GM21526 (cell line): ENCODE data around the gene COL11A2.

Experiments used
- ATAC-seq: cut with Tn5 transposase; IDR thresholded peaks from one replicate; pipeline ENCODE4 v1.9.1; 2021; ENCODE audit warnings: moderate library complexity; ENCODE audit not compliant: unreplicated experiment, low FRiP score

COL11A2 gene

DNA sequence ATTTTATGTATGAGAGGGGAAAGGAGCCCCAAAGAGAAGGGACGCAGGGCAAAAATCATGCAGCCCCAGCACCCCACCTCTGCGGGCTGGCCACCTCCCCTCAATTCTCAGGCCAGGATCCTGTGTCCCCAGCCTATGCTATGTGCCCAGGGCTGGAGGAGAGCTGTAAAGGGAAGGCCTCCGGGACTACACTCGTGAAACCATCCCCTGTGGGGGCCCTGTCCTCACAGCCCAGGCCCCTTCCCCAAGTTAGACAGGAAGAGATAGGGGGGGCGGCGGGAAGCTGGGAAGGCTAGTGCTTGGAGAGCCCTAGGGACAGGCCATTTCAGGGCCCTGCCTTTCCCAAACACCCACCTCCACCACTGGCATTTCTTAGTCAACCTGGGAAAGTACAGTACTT lies 1.4 kb upstream of the COL11A2 start:
- ATAC-seq = no peak

GRCh38 chr6:33192671-33193602 lies 670 bp upstream of the COL11A2 start:
- no peak for ATAC-seq

GRCh38 chr6:33191383-33192104 lies 723 bp downstream of the COL11A2 start:
- ATAC-seq = no peak

DNA sequence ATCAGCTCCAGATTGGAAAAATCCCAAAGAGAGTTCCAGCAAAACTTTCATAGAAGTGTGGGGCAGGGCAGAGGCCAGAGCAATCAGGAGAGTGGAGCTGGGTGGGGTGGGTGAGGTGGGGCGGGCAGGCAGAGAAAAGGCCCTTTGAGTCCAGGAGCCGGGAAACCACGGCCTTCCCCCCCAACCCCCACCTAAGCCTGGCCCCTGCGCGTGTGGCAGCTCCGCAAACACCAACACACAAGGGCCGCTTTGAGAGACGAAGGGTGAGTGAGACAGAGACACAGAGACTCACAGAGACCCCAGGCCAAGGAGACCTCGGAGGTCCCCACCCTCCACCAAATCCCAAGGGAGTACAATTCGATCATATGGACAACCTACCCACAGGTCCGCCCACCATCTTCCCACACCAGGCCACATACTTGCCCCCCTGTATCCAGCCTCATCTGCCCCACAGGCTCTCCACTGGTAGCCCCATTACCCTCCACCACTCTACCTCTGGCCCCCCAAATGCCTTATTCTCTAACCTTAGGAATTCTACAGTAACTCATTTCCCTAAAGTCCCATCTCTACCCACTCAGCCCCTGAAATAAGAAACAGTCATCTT lies 1.7 kb downstream of the COL11A2 start:
- no peak for ATAC-seq

DNA sequence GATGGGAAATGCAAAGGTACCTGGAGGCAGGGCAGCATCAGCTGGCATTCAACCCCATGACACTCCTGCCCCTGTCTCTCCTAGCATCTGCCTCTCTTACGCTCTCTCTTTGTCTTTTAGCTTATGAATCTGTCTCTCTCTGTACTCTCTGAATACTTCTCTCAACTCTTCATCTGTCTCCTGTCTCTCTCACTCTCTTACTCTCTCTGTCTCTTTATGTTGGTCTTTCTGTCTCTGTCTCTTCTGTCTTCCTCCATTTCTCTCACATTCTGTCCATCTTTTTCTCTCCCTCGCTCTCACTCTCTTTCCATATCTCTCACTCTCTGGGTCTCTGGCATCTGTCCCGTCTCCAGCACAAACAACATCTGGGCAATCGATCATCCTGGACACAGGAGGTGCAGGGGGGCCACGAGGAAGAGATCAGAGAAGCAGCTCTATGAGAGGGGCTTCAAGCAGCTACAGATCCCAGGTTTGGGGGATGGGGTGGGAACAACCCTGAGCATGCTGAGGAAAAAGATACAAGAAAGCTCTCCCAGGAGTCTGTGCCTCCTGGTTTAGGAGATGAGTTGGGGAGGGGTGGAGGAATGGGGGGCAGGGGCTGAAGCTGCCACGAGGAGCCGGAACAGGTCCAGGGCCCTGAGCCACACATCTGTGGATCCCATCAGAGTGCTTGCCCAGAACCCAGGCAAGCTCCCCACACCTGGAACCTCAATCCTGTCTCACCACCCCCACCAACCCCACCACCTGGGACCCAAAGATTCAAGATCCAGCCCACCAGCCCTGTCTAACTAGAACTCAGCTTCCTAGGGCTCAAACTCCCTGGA lies 2.4 kb downstream of the COL11A2 start:
- no peak for ATAC-seq

DNA sequence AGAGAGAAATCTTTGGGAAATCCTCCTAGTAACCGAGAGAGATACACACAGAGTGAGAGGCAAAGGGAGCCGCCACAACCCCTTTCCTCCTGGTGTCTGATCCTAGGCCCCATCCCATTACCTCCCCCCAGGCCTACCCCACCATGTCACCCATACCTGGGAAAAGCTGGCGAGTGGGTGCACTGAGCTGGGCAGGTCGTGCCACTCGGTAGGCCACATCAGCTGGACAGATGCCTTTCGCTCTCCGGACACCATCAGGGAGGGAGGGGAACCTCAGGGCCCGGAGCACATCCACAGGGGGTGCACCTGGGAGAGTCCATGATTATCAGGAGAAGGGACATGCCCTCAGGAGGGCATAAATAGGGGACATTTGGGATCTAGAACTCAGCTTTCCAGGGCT lies 3.1 kb downstream of the COL11A2 start:
- ATAC-seq = no peak

- ATAC-seq = no peak
Measured at GRCh38 chr6:33187809-33188208, 4.5 kb downstream of the COL11A2 start.

DNA sequence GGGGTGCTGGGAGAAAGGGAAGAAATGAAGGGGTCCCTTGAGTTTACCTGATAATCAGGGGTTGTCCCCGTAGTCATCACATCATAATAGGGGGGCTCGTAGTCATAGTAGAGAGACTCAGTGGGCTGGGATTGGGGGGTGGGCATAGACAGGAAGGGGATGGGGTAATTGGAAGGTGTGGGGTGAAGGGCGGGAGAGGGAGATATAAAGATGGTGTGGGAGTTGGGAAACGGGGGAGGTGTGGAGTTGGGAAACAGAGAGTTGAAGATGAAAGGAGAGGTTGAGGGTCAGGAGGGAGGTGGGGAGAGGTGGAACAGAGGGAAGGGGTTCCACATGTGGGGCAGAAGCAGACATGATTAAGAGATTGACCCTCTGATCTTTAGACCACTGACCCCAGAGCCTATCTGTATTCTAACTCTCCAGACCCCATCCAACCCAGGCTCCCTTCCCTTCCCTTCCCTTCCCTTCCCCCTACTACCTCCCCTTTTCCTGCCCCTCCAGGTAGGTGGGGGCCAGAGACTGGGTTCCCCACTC lies 6.5 kb downstream of the COL11A2 start:
- ATAC-seq = no peak

GRCh38 chr6:33185190-33185589 lies 7.1 kb downstream of the COL11A2 start:
- no peak for ATAC-seq

GRCh38 chr6:33183071-33183683 lies 9.1 kb downstream of the COL11A2 start:
- ATAC-seq = no peak

- ATAC-seq = no peak
Measured at GRCh38 chr6:33181141-33181540, 11.1 kb downstream of the COL11A2 start.

DNA sequence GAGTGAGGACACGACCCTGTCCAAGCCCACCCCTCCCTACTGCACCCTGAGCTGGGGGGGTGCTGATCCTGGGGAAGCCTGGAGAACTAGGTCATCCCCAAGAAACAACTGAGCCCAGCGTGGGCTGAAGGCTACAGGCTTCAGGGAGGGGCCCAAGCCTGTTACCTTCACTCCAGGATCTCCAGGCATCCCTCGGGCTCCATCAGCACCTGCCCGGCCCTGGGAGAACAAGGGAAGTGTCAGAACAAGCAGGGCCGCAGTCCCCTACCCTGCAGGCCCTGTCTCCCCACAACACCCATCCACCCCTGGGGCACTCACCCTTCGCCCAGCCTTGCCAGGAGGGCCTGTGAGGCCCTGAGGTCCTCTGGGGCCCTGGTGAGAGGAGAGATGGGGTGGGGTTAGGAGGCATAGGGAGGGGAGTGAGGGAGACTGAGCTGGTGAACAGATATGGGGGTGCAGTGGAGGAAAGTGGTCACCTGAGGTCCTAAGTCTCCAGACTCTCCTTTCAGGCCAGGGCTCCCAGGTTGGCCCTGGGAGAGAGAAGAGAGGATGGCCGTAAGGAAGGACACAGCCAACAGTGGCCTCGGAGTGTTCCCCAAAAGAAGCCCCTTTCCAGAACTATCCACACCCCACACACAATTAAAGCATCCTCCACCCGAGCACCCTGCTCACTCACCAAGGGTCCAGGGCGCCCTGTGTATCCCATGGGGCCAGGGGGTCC lies 13.4 kb downstream of the COL11A2 start:
- no peak for ATAC-seq

DNA sequence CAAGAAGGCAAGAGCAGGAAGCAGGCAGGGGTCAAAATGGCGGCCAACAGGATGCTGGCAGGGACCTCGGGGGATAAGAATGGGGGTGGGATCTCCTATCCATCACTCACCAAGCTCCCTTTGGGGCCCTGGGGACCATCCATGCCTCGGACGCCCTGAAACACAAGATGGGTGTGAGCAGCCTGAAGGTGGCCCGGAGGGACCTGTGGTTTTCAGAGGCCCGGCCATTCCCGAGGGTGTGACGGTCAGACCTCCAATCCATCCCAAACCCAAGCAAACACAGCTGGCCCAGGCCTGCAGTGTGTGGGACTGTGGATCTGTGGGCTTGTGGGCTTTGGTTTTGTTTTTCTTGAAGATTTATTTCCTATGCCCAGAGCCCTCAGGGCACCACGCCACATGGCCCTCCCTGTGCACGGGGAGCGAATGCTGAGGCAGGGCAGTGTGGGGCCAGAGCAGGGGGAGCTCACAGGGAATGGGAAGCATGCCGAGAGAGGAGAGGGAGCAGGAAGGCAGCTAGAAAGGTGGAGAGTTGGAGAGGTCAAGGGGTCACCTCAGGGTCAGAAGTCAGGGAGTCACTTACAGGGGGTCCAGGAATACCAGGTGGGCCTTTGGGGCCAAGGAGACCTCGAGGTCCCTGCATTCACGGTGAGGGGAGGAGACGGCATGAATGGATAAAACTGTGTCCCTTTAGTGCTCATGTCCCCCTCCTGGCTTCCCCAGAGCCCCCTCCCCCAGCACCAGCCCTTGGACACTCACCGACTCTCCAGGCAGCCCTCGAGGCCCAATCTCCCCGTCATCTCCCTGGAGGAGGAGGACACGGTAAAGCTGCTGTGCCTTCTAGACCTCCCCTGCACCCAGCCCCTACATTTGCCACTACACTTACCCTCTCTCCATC lies 14.5 kb downstream of the COL11A2 start:
- no peak for ATAC-seq

GRCh38 chr6:33176906-33177305 lies 15.4 kb downstream of the COL11A2 start:
- no peak for ATAC-seq

GRCh38 chr6:33175436-33176069 lies 16.7 kb downstream of the COL11A2 start:
- ATAC-seq = no peak

GRCh38 chr6:33174784-33175183 lies 17.5 kb downstream of the COL11A2 start:
- ATAC-seq = no peak

GRCh38 chr6:33173535-33174180 lies 18.6 kb downstream of the COL11A2 start:
- no peak for ATAC-seq
